NCI-H524 treated with DMSO at 0.1 percent for 48 hours (cell line): ENCODE data around the gene PLEKHA8.
"Not testable (repeated sequence)": the region's sequence is repeated elsewhere in the genome, so short reads cannot be mapped to it uniquely, and the experiment has no call there.

Experiments used
- DNase-seq: peaks from one replicate; lab custom pipeline; 2025; lab: John Stamatoyannopoulos, UW

Gene PLEKHA8

DNA sequence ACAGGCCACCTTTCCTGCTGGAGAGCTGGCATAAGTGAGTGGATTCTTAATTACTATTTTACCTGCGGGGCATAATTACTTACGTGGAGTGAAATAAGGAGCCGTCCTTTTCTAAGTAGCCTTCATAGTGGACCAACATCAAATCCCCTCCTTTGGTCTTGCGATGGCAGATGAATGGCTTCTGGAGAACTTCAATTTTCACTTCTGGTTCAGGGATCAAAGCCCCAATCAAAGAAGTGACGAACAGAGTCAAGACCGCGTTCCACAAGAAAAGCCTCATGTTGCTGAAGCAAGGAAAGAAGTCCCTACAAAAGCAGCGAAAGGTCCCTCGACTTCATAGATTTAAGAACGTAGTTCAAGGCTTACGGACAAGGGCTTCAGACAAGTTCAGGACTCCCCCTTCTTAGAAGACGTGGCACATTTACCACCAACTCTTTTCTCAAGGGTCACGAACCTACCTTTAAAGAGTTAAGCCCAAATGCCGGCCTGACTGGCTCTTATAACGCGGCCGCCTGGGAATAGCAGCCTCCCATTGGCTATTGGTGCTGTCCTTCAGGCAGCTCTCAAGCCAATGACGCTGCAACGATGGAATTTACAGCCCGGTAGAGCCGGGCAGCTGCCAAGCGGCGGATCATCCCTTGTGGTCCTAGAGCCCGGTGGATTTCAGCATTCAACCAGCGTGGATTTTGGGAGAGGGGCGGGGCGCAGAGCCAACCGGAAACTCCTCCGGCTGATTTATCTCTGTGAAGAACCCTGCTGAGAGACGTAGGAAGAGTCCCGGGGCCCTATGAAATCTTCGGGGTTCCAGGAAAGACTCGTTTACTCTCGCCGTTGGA, 1.8 kb upstream of the PLEKHA8 start, which contains the start of gene FKBP14:
Gene FKBP14 (minus strand): TSS at position 474 of the 836 bp plus-strand sequence. CDS start 194 bp downstream, at position 280.
- peak; percentile 94 for DNase-seq

DNA sequence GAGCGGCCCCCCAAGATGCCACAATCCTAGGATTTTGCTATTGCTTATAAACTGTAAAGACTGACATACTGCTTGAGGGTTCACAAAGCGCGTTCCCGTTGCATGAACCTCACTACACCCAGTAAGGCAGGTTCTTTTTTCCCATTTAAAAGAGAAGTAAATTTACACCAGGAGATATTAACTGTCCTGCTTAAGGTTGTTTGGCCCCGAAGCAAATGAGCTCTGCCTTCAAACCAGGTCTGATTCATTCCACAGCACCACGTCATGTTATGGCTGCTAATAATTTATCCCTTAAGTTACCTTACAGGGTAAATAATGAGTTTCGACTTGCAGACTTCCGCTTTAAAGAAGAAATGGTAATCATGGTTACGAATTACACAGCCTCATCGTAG, 1.2 kb upstream of the PLEKHA8 start:
- DNase-seq: no peak

GRCh38 chr7:30027740-30028215, 434 bp upstream of the PLEKHA8 start:
- peak; percentile 41 for DNase-seq

DNA sequence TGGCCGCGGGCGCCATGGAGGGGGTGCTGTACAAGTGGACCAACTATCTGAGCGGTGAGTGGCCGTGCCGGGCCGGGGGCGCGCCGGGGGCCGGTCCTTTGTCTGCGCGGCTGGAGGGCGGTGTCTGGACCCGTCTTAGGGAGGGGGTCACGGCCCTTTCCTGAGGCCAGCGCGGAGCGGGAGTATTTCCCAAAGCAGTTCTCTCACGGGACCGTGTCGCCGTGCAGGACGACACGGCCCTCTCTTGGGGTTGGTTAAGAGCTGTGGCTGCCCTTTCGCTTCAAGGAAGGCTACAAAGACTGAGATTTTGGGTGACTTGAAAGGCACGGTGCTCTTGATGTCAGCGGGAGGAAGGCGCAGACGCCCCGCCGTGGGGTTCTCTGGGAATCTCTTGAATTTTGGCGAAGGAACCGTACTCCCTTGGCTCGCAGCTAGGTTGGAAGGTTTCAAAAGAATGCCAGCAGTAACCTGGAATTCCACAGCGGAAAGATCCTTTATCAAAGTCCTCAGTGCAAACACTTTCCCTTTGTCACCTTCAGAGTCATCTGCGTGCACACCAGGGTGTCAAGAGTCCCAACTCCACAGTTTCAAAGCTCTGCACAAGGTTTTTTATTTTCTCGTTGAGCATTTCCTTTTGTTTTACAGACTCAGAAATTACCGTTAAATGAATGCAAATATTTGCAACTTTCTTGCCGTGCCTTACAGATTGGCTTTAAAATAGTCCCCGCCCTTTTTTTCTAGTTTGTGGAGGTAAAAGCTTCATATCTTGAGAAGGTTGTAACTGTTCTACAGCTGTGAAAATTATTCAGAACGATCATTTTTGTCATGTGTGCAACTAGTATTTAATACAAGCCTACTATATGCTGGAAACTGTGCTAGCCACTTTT, 780 bp downstream of the PLEKHA8 start:
- DNase-seq: no peak

GRCh38 chr7:30029696-30030095, 1.5 kb downstream of the PLEKHA8 start:
- no peak for DNase-seq

DNA sequence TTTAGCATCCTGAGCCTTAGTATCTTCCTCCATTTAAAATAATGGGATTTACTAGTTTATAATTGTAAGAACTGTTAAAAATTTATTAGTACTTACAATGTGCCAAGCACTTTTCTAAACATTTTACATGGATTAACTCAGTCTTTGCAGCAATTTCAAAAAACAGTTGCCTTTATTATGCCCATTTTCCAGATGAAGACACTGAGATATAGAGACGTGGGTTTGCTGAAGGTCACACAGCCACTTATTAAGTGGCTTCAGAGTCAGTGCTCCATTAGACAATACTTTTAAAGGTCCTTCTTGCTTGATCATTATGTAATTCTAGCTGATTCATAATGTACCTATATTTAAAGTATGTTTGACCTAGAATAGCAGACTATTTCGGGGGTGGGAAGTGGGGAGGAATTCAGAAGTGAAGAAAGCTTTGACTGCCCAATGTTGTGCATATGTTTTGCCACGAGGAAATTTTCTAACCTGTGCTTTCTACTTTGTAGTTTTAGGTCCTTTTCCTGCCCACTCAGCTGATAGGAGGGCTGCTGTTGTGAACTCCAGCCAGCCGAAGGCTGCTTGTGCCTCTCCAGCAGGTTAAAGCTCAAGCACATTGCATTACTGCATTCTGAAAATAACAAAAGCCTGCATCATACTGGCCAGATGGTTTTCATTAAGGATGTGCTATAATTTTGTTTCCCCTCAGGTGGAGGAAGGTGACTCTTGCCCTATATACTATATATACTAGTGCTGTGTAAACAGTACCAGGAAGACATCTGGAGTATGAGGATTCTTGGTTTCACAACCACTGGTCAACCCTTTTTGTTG, 4.3 kb downstream of the PLEKHA8 start:
- DNase-seq: no peak

DNA sequence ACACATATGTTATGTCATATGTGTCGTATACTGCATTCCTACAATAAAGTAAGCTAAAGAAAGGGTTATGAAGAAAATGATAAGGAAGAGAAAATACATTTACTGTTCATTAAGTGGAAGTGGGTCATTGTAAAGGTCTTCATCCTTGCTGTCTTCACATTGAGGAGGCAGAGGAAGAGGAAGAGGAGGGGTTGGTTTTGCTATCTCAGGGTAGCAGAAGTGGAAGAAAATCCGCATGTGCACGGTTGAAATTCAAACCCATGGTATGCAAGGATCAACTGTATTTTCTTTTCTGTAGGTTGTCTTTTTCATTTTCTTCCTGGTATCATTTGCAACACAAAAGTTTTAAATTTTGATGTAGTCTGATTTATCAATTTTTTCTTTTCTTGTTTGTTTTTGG, 6.3 kb downstream of the PLEKHA8 start:
- no peak for DNase-seq

- DNase-seq: no peak
Observed at GRCh38 chr7:30036220-30036619, 8.0 kb downstream of the PLEKHA8 start.

- DNase-seq: no peak
Observed at GRCh38 chr7:30038196-30038980, 10.2 kb downstream of the PLEKHA8 start.

GRCh38 chr7:30040938-30041337, 12.7 kb downstream of the PLEKHA8 start:
- no peak for DNase-seq

- DNase-seq: no peak
Observed at GRCh38 chr7:30041526-30042269, 13.5 kb downstream of the PLEKHA8 start.

GRCh38 chr7:30046127-30046770, 18.0 kb downstream of the PLEKHA8 start:
- no peak for DNase-seq

- no peak for DNase-seq
Observed at GRCh38 chr7:30047124-30047523, 18.9 kb downstream of the PLEKHA8 start.

GRCh38 chr7:30048582-30048981, 20.4 kb downstream of the PLEKHA8 start:
- no peak for DNase-seq

DNA sequence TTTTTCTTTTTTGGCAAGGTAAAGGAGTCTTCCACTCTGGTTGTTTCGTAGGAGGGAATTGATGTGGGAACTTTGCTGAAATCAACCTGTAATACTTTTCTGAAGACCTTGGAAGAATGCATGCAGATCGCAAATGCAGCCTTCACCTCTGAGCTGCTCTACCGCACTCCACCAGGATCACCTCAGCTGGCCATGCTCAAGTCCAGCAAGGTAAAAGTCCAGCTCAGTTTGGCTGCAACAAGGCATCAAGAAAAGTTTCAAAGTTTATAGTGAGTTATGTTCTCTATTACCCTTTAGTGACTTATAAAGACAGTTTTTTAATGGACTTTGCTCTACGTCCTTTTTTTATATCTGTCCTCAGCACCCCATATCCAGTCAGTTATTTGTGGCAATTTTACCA, 21.0 kb downstream of the PLEKHA8 start:
- DNase-seq: no peak

DNA sequence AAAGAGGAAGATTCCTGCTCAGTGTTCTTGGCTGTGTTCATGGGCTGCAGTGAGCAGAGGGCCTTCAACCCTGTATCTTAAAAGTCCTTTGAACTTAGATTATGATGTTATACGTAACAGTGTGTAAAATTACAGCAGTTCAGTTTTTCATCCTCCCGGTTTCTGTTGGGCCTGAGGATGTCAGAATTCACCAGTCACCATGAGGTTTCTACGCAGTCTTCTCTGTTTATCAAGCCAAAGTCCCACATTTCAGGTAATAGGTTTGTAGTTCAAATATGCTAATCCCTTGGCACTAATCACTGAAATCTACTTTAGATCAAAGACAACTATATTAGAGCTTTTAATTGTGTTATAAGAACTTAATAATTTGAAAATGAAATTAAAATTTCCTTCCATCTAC, 24.9 kb downstream of the PLEKHA8 start:
- no peak for DNase-seq

DNA sequence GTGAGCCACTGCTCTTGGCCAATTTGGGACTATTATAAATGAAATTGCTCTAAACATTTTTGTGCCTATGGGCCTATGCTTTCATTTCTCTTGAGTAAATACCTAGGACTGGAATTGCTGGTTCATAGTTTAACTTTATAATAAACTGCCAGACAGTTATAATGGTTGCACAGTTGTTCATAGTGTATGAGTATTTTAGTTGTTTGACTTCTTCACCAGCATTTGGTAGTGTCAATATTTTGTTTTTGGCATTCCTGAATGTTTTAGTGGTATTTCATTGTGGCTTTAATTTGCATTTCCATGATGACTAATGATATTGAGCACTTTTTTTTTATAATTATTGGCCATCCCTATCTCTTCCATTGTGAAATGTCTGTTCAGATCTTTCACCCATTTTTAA, 29.5 kb downstream of the PLEKHA8 start:
- no peak for DNase-seq

DNA sequence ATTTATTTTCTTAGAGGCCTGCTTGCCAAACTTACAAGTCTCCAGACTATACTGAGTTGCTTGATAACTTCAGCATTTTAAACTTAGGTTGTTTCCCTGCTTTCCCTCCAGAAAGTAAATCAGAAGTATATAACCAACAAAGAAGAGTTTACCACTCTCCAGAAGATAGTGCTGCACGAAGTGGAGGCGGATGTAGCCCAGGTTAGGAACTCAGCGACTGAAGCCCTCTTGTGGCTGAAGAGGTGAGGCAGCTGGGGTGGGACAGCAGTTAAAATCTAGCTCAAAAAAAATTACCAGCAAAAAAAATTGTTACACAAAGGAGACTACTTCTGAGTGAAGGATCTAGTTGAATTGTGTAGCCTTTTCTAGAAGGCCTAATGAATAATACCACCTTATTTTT, 33.6 kb downstream of the PLEKHA8 start:
- DNase-seq: not testable (repeated sequence)

GRCh38 chr7:30062587-30062986, 34.4 kb downstream of the PLEKHA8 start:
- DNase-seq: no peak

GRCh38 chr7:30065746-30066145, 37.5 kb downstream of the PLEKHA8 start:
- DNase-seq: no peak
